HFFc6 (cell line): ENCODE results near the gene GLIPR2. TPM values are rescaled to one million over a fixed set of nuclear protein-coding genes. Genes with fewer than 3 reads are reported as not detected.

Experiments
- DNase-seq: peaks from one replicate; pipeline ENCODE4 v3.0.0-alpha.2; 2018
- H3K27ac Mint-ChIP-seq: 2 replicates; pipeline ENCODE4 v1.8.0; 2020; ENCODE audit warnings: mild to moderate bottlenecking, mixed read lengths
- H3K27me3 Mint-ChIP-seq: 2 replicates; pipeline ENCODE4 v1.8.0; 2021; ENCODE audit warnings: mild to moderate bottlenecking, moderate library complexity, mixed read lengths; ENCODE audit not compliant: insufficient read depth
- H3K36me3 Mint-ChIP-seq: 2 replicates; pipeline ENCODE4 v1.8.0; 2021; ENCODE audit warnings: low read depth, mixed read lengths
- H3K4me1 Mint-ChIP-seq: 2 replicates; pipeline ENCODE4 v1.8.0; 2020; ENCODE audit warnings: low read depth, mixed read lengths
- H3K4me3 Mint-ChIP-seq: 2 replicates; pipeline ENCODE4 v1.8.0; 2020; ENCODE audit warnings: mild to moderate bottlenecking, moderate library complexity, mixed read lengths
- H3K9me3 Mint-ChIP-seq: 2 replicates; pipeline ENCODE4 v1.8.0; 2020; ENCODE audit warnings: mild to moderate bottlenecking, mixed read lengths
- CTCF ChIP-seq: fragments of 200-600 bp; sonication (generic); IDR thresholded peaks from 2 replicates; pipeline ENCODE4 v1.5.0; 2021; ENCODE audit warnings: antibody characterized with exemption, mild to moderate bottlenecking
- total RNA-seq, 6 experiments: library from RNA; stranded (reverse); fragmentation: NEBNext Ultra II Directional; extraction: Animal tissue kit (Norgen Biotek cat#: 25700); gene quantifications; 2 replicates in 1 of 6; 3 replicates in 5 of 6; pipeline ENCODE4 v1.2.3, GENCODE V29; 2021

GLIPR2 gene
- total RNA-seq, 6 experiments from 2014 or later: 18.1 to 24.7 (median 23.4) TPM

- no peak overlapping the region; the same call in 1 of the 2 replicates for H3K27ac Mint-ChIP-seq
- H3K4me3 Mint-ChIP-seq: no peak overlapping the region
- H3K4me1 Mint-ChIP-seq: peaks cover 81% of the 10 kb centered on the region
- no peak for TF ChIP-seq CTCF
- H3K36me3 Mint-ChIP-seq: peaks cover 10% of the 10 kb centered on the region
- H3K9me3 Mint-ChIP-seq: no peaks in the 10 kb centered on the region
- DNase-seq: no peak
- no peaks in the 10 kb centered on the region; the same call in 1 of the 2 replicates for H3K27me3 Mint-ChIP-seq
Observed at GRCh38 chr9:36162211-36162738, 25.7 kb downstream of the GLIPR2 start.

DNA sequence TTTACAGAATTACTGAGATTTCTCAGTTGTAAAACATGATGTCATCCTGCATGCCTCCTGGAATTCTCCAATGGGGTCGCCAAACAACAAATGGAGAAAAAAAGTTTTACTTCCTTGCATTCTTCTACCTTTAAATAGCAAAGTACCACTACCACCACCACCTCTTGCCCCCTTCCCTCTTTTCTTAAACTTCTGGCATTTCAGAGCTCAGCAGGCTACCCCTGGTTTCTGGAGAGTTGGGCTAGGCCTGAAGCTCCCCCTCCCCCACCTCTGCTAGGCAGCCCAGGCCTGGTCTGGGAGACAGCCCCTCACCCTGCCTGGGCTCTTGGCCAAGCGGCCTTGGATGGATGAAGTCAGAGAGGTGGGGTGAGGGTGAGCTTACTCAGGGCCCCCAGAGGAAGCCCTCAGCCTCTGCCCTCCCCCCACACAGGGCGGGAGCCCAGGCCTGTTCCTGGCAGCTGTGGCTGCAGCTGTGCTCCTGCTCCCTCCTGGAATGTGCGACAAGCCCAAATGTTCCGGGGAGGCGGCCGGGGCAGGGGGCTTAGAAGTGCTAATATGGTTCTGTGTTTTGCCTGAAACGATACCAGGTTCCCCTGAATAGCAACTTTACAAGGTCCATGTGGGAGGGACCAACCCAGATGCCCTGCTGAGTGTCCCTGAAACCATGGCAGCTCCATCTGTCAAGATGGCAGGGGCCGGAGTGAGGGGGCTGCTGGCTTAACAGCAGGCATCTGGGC is 26.7 kb downstream of the GLIPR2 start:
- TF ChIP-seq CTCF: no peak
- DNase-seq: no peak
- H3K27me3 Mint-ChIP-seq: no peaks in the 10 kb centered on the region; the same call in 1 of the 2 replicates
- H3K4me3 Mint-ChIP-seq: peak overlapping the region; percentile 18; the same call in 1 of the 2 replicates
- H3K36me3 Mint-ChIP-seq: peaks cover 7% of the 10 kb centered on the region
- peak overlapping the region; percentile 86 for H3K27ac Mint-ChIP-seq
- peaks cover 78% of the 10 kb centered on the region for H3K4me1 Mint-ChIP-seq
- no peaks in the 10 kb centered on the region for H3K9me3 Mint-ChIP-seq

DNA sequence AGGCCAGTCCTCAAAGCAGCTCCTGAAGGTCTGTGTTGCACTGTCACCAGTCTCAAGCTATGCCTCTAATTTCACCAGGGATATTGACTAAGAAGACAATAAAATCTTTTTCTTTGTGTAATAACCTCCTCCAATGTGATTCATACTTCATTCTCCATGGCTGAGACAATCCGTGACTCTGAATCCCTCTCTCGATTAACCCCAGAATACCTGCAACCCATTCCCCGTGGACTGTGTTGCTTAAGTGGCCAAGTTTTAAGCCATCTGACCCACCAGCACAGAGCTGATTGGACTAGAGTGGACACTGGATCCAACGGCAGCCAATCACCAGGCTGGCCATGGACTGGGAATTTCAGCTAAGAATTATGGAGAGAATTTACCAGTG is 27.2 kb downstream of the GLIPR2 start:
- H3K27me3 Mint-ChIP-seq: no peaks in the 10 kb centered on the region
- peak overlapping the region; percentile 33; the same call in 1 of the 2 replicates for H3K4me3 Mint-ChIP-seq
- peak; percentile 43 for DNase-seq
- no peaks in the 10 kb centered on the region for H3K9me3 Mint-ChIP-seq
- H3K27ac Mint-ChIP-seq: peak overlapping the region; percentile 83
- peaks cover 4% of the 10 kb centered on the region; the same call in 1 of the 2 replicates for H3K36me3 Mint-ChIP-seq
- TF ChIP-seq CTCF: no peak
- peaks cover 72% of the 10 kb centered on the region for H3K4me1 Mint-ChIP-seq

DNA sequence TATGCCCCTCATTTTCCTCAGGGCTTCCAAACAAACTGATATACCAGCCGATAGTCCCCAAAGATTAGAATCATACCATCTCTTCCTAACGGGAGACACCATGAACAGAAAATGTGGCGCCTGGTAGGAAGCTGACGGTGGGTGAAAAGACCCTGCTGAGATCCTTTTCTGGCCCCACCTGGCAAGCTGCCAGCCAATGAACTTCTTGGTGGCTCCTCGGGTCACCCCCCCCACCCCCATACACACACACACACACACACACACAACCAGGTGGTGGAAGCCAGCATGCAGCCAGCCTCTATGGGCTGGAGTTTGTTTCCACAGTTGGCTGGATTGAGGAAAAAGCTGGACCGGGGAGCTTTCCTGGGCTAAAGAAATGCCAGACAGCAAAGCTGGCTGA is 27.8 kb downstream of the GLIPR2 start:
- DNase-seq: no peak
- Mint-ChIP-seq H3K36me3 (peaks cover 6% of the 10 kb centered on the region), H3K9me3 (no peaks in the 10 kb centered on the region), H3K27ac (no peak overlapping the region; the same call in 1 of the 2 replicates), H3K4me3 (no peak overlapping the region), H3K4me1 (peaks cover 67% of the 10 kb centered on the region), H3K27me3 (no peaks in the 10 kb centered on the region)
- TF ChIP-seq CTCF: no peak

GRCh38 chr9:36164989-36165388 is 28.5 kb downstream of the GLIPR2 start:
- no peaks in the 10 kb centered on the region for H3K9me3 Mint-ChIP-seq
- H3K27ac Mint-ChIP-seq: peak overlapping the region; percentile 47; the same call in 1 of the 2 replicates
- TF ChIP-seq CTCF: no peak
- H3K4me1 Mint-ChIP-seq: peaks cover 67% of the 10 kb centered on the region
- H3K36me3 Mint-ChIP-seq: peaks cover 12% of the 10 kb centered on the region
- no peaks in the 10 kb centered on the region for H3K27me3 Mint-ChIP-seq
- no peak overlapping the region; the same call in 1 of the 2 replicates for H3K4me3 Mint-ChIP-seq
- DNase-seq: no peak
